ENCODE measurements around the gene SERPINF2. TPM values are rescaled to one million over a fixed set of nuclear protein-coding genes. Genes with fewer than 3 reads are reported as not detected.
A peak's percentile ranks its signal among the peaks of the same experiment; 100 is the strongest.

The SERPINF2 gene
- total and polyA plus RNA-seq, 4 donors, result 13.7 to 78.9 (median 58.0) TPM

DNA sequence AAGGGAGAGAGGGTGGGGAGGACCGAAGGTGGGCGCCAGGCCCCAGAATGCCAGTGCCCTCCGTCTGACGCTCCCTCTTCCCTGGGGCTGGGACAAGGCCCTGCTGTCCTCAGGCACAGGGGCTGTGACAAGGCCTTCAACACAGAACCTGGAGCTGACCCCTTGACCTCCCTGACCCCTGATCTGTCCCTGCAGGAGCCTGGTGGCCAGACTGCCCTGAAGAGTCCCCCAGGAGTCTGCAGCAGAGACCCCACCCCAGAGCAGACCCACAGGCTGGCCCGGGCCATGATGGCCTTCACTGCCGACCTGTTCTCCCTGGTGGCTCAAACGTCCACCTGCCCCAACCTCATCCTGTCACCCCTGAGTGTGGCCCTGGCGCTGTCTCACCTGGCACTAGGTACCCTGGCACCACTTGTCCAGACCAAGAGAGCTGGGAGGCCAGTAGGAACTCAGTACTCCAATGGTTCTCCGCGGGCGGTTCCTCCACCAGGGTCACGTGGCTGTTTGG, 2.9 kb downstream of the SERPINF2 start:
- WGBS, 2 donors, result 94 to 95% methylated on average over 11 to 12 of the region's 12 CpGs
- Histone ChIP-seq H3K27me3 (ENCODE audit: control insufficient read depth in 3 of 3, insufficient read depth in 3 of 3, low read length in 2 of 3) (no peaks in the 10 kb centered on the region), H3K9me3 (ENCODE audit: control insufficient read depth in 4 of 4, insufficient read depth in 3 of 4, low read length in 3 of 4) (no peaks in the 10 kb centered on the region), H3K4me3 (no peak overlapping the region), H3K9ac (ENCODE audit: insufficient read depth in 1 of 2, low read length in 2 of 2) (no peak overlapping the region), H3K27ac (ENCODE audit: low read depth in 1 of 2, low read length in 1 of 2) (no peak overlapping the region), H3K36me3 (ENCODE audit: control insufficient read depth in 4 of 4, insufficient read depth in 4 of 4, low read length in 4 of 4) (no peaks in the 10 kb centered on the region), H3K4me1 (ENCODE audit: control insufficient read depth in 5 of 5, insufficient read depth in 5 of 5, low read length in 5 of 5) (peaks cover 0 to 5% (median 0%) of the 10 kb centered on the region in 5 donors)
- TF ChIP-seq, protein P1, sequence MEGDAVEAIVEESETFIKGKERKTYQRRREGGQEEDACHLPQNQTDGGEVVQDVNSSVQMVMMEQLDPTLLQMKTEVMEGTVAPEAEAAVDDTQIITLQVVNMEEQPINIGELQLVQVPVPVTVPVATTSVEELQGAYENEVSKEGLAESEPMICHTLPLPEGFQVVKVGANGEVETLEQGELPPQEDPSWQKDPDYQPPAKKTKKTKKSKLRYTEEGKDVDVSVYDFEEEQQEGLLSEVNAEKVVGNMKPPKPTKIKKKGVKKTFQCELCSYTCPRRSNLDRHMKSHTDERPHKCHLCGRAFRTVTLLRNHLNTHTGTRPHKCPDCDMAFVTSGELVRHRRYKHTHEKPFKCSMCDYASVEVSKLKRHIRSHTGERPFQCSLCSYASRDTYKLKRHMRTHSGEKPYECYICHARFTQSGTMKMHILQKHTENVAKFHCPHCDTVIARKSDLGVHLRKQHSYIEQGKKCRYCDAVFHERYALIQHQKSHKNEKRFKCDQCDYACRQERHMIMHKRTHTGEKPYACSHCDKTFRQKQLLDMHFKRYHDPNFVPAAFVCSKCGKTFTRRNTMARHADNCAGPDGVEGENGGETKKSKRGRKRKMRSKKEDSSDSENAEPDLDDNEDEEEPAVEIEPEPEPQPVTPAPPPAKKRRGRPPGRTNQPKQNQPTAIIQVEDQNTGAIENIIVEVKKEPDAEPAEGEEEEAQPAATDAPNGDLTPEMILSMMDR (IDR thresholded peaks at IDR 0.05; ENCODE audit: control extremely low read depth, extremely low read depth), result no peak
- no peak for DNase-seq
- ATAC-seq (ENCODE audit: insufficient read depth, low FRiP score), result no peak

DNA sequence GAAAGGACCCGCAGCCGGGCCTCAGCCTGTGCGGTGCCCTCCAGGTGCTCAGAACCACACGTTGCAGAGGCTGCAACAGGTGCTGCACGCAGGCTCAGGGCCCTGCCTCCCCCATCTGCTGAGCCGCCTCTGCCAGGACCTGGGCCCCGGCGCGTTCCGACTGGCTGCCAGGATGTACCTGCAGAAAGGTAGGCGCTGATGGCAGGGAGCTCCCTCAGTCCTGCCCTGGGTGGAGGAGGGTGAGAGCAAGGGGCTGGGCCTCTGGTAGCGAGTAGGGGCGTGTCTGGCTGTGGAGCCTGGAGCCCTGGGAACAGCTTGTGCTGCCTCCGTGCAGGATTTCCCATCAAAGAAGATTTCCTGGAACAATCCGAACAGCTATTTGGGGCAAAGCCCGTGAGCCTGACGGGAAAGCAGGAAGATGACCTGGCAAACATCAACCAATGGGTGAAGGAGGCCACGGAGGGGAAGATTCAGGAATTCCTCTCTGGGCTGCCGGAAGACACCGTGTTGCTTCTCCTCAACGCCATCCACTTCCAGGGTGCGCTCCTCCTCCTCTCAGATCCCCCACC, 4.4 kb downstream of the SERPINF2 start:
- WGBS, 2 donors, result 62 to 81% methylated on average over 22 of the region's 22 CpGs
- H3K4me3 ChIP-seq, result no peak overlapping the region
- no peaks in the 10 kb centered on the region for H3K9me3 ChIP-seq (ENCODE audit: control insufficient read depth in 4 of 4, insufficient read depth in 3 of 4, low read length in 3 of 4)
- no peak for DNase-seq
- H3K4me1 ChIP-seq (ENCODE audit: control insufficient read depth in 5 of 5, insufficient read depth in 5 of 5, low read length in 5 of 5), result peaks cover 0 to 5% (median 1%) of the 10 kb centered on the region in 5 donors
- no peaks in the 10 kb centered on the region for H3K36me3 ChIP-seq (ENCODE audit: control insufficient read depth in 4 of 4, insufficient read depth in 4 of 4, low read length in 4 of 4)
- H3K9ac ChIP-seq (ENCODE audit: insufficient read depth in 1 of 2, low read length in 2 of 2), result no peak overlapping the region
- ATAC-seq (ENCODE audit: insufficient read depth, low FRiP score), result peak; percentile 85
- TF ChIP-seq, protein P1 (IDR thresholded peaks at IDR 0.05; ENCODE audit: control extremely low read depth, extremely low read depth), result no peak
- H3K27me3 ChIP-seq (ENCODE audit: control insufficient read depth in 3 of 3, insufficient read depth in 3 of 3, low read length in 2 of 3), result no peaks in the 10 kb centered on the region
- peak overlapping the region in 1 of 2 donors; percentile 63 for H3K27ac ChIP-seq (ENCODE audit: low read depth in 1 of 2, low read length in 1 of 2)

DNA sequence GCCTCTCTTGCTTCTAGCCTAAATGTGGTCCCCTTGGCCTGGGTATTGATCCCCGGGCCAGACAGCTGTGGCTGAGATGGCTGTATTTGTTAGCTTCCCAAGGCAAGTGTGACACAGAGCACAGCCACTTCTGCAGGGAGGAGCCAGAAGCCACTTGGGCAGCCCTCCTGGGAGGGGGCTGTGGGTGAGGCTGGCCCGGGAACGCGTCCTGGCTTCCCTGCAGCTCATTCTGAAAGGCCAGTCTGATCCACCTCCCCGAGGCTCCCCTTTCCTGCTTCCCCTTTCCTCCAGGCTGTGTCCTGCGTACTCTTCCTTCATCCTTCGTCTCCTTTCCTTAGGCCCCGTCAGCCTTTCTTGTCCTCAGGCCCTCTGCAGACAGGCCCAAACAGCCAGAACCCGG, 8.0 kb downstream of the SERPINF2 start:
- Histone ChIP-seq H3K9me3 (ENCODE audit: control insufficient read depth in 4 of 4, insufficient read depth in 3 of 4, low read length in 3 of 4) (no peaks in the 10 kb centered on the region), H3K36me3 (ENCODE audit: control insufficient read depth in 4 of 4, insufficient read depth in 4 of 4, low read length in 4 of 4) (no peaks in the 10 kb centered on the region), H3K4me1 (ENCODE audit: control insufficient read depth in 5 of 5, insufficient read depth in 5 of 5, low read length in 5 of 5) (peaks cover 0 to 7% (median 0%) of the 10 kb centered on the region in 5 donors), H3K4me3 (no peak overlapping the region), H3K9ac (ENCODE audit: insufficient read depth in 1 of 2, low read length in 2 of 2) (no peak overlapping the region), H3K27me3 (ENCODE audit: control insufficient read depth in 3 of 3, insufficient read depth in 3 of 3, low read length in 2 of 3) (no peaks in the 10 kb centered on the region), H3K27ac (ENCODE audit: low read depth in 1 of 2, low read length in 1 of 2) (peak overlapping the region in 1 of 2 donors; percentile 57)
- DNase-seq (no peak), ATAC-seq (ENCODE audit: insufficient read depth, low FRiP score) (no peak)
- WGBS, 2 donors, result 77 to 83% methylated on average over 9 of the region's 9 CpGs
- TF ChIP-seq, protein P1 (IDR thresholded peaks at IDR 0.05; ENCODE audit: control extremely low read depth, extremely low read depth), result no peak
